Activated CD8-positive, alpha-beta memory T cell treated with anti-CD3 and anti-CD28 coated beads for 4 hours (primary cell): ENCODE measurements around the gene DHX8.
"Not testable (repeated sequence)": the region's sequence is repeated elsewhere in the genome, so short reads cannot be mapped to it uniquely, and the experiment has no call there.

Source experiments
- DNase-seq, 2 donors: peaks; one replicate each; pipeline ENCODE4 v3.0.0-alpha.2; 2020; ENCODE audit warnings: low read depth in 2 of 2

The DHX8 gene

DNA sequence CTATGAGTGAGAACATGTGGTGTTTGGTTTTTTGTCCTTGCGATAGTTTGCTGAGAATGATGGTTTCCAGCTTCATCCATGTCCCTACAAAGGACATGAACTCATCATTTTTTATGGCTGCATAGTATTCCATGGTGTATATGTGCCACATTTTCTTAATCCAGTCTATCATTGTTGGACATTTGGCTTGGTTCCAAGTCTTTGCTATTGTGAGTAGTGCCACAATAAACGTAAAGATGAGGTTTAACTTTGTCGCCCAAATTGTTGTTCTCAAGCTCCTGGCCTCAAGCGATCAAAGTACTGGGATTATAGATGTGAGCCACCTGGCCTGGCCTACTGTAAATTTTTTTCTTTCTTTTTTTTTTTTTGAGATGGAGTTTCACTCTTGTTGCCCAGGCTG lies 21.2 kb upstream of the DHX8 start:
- not testable (repeated sequence) for DNase-seq

DNA sequence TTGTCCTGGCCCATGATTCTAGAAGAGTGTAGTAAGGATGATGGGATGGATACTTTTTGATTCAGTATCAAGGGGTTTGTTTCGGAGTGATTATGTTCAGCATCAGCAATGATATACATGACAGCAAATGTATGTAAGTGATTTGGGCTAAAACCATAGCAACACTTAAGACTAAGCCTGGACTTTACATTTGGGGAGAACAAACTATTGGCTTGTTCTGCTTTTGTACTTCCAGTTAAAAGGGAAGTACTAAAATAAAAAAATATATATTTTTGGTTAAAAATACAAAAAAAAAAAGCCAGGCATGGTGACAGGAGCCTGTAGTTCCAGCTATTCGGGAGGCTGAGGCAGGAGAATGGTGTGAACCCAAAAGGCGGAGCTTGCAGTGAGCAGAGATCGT lies 20.5 kb upstream of the DHX8 start:
- DNase-seq = no peak

DNA sequence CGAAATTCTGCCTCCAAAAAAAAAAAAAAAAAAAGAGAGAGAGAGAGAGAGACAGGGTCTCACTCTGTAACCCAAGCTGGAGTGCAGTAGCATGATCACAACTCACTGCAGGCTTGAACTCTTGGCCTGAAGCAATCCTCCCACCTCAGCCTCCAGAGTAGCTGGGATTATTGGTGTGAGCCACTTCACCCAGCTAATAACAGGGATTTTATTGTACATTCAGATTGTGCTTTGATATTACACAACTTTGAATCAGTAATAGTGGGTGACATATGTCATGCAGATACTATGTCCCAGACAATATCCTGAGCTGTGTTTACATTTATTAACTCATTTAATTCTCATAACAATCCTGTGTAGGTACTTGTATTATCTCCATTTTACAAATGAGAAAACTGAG lies 19.7 kb upstream of the DHX8 start:
- no peak for DNase-seq

DNA sequence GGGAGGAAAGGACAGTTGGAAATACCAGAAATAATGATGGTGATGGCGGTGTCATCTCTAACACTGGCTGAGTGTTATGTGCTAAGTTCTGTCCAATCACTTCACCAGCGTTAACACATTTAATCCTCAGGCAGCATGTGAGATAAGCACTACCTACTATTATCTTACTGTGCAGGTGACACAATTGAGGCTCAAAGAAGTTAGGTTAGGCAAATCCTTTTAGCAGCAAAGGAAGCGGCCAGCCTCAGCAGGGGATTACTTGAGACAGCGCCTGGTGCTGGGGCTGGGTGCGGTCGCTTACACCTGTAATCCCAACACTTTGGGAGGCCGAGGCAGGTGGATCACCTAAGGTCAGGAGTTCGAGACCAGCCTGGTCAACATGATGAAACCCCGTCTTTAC lies 18.7 kb upstream of the DHX8 start:
- no peak for DNase-seq

DNA sequence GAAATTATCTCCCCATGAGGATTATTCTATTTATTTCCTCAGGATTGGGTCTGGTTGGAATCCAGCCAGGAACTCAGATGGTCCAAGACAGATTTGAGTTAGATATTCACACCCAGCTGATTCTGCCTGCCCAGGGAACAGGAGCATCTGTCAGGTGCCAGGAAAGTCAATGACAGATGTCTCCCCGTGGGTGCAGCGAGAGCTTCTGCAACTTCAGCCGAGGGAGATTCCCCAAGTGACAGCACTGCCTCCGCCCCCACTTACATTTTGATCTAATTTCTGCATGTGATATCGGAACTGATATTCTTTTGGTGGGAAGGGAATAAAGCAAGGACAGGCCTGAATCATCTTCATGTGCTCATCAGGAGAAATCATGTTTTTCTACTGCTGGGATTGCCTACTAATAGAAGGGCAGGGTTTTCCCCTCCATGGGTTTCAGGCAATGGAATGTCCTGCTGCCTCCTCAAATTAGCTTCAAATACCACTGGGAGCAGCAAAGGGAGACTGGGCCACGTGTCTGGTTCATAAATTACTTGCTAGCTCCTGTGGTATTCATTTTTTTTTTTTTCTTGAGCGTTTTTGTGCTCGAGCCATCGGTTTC lies 15.7 kb upstream of the DHX8 start:
- no peak for DNase-seq

DNA sequence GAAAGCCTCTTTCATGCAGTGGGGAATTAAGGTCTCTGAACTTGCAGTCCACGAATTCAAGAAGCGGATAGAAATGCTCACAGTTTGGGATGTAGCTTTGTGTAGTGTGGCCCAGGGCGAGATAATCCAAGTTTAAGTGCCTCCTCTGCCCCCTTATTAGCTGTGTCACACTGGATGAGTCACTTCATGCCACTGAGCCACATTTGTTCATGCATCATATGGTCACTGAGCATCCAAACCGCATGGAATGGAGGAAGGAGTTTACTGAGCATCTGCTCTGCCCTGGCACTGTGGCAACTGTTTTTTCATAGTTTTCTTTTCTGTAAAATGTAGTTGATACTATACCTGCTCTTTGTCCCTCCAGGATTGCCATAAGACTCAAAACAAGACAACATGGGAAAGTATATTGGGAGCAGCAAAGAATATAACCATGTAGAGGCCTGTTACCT lies 15.1 kb upstream of the DHX8 start:
- no peak for DNase-seq

DNA sequence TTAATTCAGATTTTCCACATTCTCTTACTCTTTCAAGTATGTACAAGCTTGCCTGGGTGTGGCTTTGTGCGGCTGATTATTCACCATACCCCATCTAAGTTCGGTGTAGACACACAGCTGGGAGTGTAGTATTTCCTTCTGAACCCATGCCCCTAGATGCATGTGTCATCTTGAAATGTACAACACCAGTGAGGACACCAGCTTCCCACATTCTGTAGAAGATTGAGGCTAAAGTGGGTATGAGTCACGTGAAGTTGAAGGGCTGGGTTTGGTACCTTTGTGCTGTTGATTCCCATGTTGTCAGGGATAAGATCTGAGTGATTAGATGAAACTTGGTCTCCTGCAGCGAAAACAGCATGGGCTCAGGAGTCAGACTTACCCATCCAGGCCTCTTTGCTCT lies 14.6 kb upstream of the DHX8 start:
- DNase-seq = no peak

DNA sequence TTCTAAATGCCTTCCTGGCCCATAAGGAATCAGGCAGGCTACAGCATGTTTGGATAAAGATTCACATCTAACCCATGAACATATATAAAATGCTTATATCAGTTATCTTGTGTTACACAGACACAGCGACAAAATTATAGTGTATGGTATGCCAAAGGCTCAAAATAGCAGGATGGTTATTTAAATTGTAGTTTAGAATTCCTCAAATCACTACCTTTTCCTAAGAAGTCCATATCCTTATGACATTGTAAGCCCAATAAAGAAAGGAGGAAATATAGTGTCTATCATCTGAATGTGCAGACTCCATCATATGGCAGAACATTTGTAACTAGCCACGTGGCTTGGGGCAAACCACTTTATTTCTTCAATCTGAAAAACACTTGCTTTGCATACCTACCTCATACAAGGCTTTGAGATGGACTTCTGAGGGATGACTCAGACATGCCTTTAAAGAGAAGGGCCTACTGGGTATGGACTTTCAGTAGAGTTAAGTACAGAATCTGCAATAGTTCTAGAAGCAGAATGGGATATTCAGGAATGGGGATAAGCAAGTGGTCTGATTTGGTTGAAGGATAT lies 12.1 kb upstream of the DHX8 start:
- DNase-seq = no peak

DNA sequence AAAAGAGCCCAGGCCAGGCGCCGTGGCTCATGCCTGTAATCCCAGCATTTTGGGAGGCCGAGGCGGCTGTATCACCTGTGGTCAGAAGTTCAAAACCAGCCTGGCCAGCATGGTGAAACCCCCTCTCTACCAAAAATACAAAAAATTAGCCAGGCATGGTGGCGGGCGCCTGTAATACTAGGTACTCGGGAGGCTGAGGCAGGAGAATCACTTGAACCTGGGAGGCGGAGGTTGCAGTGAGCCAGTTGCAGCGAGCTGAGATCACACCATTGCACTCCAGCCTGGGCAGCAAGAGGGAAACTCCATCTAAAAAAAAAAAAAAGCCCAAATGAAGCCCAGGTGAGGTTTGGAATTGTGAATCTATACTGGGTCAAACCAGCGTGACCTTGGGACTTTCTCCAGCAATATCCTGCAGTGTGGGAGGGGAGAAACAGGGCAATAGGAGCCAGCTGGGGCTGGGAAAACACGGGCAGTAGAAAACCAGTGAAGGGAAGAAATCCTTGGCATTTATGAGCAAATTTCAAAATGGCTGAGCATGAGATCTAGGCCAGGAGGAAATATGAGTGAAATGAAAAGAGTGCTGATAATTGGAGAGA lies 8.2 kb upstream of the DHX8 start:
- DNase-seq = no peak

DNA sequence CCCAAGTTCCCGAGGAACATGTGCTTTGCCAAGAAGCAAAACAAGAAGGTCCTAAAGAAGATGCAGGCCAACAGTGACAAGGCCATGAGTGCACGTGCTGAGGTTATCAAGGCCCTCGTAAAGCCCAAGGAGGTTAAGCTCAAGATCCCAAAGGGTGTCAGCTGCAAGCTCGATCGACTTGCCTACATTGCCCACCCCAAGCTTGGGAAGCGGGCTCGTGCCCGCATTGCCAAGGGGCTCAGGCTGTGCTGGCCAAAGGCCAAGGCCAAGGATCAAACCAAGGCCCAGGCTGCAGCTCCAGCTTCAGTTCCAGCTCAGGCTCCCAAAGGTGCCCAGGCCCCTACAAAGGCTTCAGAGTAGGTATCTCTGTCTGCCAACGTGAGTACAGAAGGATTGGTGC lies 7.5 kb upstream of the DHX8 start:
- DNase-seq = not testable (repeated sequence)

DNA sequence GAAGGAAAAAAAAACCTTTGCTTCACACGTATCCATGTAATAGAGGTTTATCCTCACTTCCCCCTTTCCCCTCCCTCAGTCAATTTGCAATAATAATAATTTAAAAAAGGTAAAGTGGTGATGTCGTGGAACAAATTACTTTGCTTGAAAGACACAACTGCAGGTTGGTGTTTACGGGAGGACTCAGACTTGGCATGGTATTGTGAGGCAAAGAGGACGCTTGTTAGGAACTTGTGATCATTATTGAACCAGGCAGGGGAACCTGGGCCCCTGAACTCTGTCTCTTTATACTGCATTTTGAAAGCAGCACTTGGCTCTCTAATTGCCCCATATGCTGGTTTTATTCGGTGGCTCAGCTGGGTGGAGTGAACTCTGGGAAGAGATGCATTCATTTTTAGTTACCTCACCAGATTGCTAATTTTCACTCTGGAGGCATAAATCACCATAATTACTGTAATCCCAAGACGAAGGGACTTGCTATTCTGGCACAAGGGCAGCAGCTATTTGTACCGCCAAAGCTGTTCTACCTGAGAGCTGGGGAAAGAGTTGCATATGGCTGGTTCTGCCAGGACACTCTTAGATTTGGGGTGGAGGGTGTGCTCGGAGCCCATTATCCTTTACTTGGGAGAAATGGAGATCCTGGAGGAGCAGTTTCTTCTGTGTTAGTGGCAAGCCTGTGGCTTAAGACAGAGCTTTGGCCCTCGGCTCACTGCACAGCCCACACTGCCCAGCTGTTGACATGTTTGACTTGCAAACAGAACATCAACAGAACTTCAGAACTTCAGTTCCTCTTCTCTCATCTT lies 5.7 kb upstream of the DHX8 start:
- DNase-seq = no peak

DNA sequence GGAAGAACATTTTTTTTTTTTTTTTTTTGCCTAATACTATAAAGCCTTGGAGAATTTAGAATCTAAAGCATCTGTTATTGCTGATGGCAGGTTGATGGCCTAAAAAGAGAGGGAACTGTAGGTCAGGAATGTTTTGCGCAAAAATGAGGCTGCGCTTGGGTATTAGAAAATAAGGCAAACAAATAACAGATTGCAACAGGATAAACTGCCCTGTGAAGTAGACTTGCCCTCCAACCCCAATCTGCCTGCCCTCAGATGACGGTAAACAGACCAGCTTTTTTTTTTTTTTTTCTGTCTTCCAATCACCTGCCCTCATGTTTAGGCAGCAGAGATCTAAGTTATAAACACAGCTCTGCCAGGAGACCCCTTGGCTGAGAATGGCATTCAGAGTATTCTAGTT lies 3.8 kb upstream of the DHX8 start:
- no peak for DNase-seq

DNA sequence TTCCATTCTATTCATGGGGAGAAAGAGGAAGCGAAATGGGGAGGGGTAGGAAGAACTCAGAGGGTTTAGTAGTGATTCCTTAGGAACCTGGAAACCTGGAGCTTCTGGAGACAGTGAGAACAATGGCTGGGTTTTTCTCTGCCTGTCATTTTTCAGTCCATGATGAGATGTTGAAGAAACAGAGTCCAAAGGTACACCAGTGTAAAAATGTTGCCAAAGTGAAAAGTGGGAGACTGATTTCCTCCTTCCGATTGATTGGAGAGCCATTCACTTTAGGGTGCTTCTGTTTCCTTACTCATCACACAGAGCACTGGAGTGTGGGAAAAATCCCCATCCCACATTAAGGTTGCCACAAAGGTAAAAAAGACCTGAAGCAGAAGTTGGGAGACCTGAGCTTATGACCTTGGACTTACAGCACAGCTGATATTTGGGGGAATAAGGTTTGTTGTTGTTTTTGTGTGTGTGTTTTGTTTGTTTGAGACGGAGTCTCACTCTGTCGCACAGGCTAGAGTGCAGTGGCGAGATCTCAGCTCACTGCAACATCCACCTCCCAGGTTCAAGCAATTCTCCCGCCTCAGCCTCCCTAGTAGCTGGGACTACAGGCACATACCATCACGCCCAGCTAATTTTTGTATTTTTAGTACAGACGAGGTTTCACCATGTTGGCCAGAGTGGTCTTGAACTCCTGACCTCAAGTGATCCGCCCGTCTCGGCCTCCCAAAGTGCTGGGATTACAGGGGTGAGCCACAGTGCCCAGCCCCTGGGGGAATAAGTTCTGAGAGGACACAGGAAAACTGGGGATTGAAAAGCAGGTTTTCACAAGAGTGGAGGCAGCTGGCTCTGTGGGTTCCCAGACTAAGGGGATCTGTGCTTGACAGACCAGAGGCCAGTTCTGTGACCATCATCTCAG lies 1.4 kb upstream of the DHX8 start:
- DNase-seq = no peak

DNA sequence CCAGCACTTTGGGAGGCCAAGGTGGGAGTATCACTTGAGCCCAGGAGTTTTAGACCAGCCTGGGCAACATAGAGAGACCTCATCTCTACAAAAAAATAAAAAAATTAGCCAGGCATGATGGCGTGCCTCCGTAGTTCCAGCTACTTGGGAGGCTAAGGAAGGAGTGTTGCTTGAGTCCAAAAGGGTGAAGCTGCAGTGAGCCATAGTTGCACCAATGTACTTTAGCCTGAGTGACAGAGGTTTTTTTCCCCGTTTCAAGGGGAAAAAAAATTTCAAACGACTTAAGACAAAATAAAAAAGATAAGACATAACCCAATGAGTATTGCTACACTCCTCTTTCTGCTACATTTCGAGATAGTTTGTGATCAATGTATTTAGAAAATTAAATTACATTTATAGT lies 6.8 kb downstream of the DHX8 start:
- no peak for DNase-seq

DNA sequence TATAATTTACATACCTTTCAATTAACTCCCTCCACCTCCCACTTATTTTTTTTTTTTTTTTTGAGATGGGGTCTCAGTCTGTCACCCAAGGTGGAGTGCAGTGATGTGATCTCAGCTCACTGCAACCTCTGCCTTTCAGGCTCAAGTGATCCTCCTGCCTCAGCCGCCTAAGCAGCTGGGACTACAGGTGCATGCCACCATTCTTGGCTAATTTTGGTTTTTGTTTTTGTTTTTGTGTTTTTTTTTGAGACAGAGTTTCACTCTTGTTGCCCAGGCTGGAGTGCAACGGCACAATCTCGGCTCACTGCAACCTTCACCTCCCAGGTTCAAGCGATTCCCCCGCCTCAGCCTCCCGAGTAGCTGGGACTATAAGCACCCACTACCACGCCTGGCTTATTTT lies 25.7 kb downstream of the DHX8 start:
- DNase-seq = not testable (repeated sequence)

DNA sequence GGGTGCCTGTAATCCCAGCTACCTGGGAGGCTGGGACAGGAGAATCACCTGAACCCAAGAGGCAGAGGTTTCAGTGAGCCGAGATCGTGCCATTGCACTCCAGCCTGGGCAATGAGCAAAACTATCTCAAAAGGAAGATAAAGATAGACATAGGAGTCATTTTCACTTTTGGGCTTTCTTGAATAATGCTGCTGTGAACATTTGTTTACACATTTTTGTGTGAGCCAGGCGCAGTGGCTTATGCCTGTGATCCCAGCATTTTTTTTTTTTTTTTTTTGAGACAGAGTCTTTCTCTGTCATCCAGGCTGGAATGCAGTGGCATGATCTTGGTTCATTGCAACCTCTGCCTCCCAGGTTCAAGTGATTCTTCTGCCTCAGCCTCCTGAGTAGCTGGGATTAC lies 27.4 kb downstream of the DHX8 start:
- not testable (repeated sequence) for DNase-seq

DNA sequence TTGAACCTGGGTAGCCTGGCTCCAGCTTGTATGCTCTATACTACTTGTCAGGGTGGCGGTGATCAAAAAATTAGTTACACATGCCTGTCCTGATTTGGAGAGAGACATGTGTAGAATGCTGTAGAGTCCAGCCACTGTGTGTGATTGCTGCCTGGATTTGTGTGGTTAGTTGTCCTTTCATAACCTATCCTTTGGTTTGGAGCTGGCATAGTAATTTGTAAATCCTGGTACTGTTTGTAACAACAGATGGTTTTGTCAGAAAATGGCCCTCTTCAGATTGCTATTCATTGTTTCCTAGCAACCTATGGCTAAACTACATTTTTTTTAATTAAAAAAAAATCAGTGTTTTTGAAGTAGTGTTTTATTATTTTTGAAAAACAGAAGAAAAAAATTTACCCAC lies 31.9 kb downstream of the DHX8 start:
- no peak for DNase-seq

DNA sequence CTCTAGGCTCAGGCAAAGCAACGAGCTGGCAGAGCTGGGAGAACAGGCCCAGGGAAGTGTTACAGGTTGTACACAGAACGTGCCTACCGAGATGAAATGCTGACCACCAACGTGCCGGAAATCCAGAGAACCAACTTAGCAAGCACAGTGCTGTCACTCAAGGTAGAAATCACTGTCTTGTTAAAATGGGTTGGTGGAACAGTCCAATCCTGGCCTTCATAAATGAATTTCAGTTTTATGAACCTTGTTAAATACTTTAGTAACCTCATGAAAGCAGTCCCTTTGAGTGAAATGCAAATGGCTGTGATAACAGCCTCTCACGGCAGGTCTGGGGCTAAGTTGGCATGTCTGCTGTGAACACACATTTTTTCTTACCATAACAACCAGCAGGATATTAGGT lies 33.4 kb downstream of the DHX8 start:
- DNase-seq = no peak

DNA sequence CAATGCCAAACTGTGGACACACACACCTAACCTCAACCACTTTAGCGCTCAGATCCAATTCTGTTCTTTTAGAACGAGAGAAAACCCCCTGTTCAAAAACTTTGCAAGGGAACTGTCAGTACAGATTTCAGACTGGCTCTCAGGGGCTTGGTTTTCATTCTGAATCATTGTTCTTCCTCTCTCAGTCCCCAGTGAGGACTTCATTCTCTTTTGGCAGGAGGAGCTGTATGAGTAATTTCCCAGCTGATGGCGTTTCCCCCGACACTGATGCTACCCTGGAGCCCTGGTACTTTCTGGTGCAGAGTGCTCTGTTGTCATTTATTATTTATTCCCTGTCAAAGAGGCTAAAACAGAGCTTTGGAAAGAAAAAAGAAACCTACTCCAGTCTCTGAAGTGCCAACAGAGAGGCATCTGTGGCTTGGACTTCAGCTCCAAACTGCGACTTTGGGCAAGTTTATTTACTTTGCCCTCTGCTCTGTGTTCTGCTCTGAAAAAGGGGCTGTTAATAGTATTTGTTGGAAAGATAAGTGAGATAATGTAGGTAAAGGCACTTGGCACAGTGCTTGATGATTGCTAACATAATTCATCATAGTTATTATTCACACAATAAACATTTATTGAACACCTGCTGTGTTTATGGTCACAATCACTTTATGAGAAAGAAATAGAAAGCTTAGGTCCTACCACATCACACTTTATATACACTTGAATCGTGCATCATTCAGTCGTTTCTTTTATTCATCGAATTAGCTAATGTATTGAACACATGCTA lies 34.0 kb downstream of the DHX8 start:
- DNase-seq = no peak

DNA sequence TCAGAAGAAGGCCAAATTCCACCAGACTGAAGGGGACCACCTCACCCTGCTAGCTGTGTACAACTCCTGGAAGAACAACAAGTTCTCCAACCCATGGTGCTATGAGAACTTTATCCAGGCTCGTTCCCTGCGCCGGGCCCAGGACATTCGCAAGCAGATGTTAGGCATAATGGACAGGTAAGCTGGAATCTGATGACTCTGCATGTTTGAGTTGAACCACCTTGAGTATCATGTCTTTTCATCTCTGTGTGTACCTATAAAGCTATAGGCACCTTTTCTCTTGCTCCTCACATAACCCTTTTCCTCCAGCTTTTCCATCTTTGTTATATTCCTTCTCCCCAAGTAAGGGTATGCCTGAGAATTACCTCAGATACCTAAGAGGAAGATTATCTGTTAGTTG lies 37.6 kb downstream of the DHX8 start:
- no peak for DNase-seq

DNA sequence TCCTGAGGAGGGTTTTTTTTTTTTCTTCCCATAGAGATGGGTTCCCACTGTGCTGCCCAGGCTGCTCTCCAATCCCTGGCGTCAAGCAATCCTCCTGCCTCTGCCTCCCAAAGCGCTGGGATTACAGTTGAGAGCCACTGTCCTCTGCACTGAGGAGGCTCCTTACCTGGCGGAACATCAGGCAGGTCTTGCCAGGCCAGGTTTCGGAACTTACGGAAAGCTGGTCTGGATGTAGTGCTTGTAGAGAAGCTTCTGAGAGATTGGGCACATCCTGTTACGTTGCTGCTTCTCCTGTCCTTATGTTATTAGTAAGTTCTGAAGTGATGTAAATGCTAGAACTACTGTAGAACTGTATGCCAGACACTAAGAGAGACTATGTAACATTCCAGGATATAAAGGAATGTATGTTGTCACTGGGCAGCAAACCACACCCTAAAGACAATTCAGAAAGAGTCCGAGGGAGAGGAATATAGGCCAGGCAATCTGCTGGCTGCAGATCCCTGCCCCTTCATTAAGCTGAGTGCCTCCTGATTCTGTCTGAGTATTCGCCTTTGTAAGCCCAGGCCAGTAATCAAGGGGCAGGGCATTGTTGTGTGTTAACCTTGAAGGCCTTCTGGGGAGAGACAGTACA lies 41.3 kb downstream of the DHX8 start:
- DNase-seq = no peak
